Calu3 (cell line): ENCODE measurements around the gene SCGN. TPM values are rescaled to one million over a fixed set of nuclear protein-coding genes. Genes with fewer than 3 reads are reported as not detected.

ENCODE experiments used
- BruUV-seq: library from RNA; stranded (reverse); fragments of 400-500 nt; replicated peaks from 2 replicates; lab custom pipeline; 2021; lab: Mats Ljungman, UMichigan
- CTCF ChIA-PET: fragments of 300-600 bp; sonication (Branson Sonifier 250); formaldehyde crosslinking; loops from one replicate; lab custom pipeline; 2022; ENCODE audit warnings: antibody characterized with exemption; lab: Charles Lee
- DNase-seq: peaks from one replicate; pipeline ENCODE4 v3.0.0; 2022
- H3K27ac Mint-ChIP-seq: one replicate; pipeline ENCODE4 v1.8.0; 2022; ENCODE audit warnings: mixed read lengths; ENCODE audit not compliant: unreplicated experiment
- H3K27me3 Mint-ChIP-seq: one replicate; pipeline ENCODE4 v1.8.0; 2022; ENCODE audit warnings: mixed read lengths; ENCODE audit not compliant: unreplicated experiment
- H3K36me3 Mint-ChIP-seq: one replicate; pipeline ENCODE4 v1.8.0; 2022; ENCODE audit warnings: mild to moderate bottlenecking, moderate library complexity, mixed read lengths; ENCODE audit not compliant: insufficient read depth, unreplicated experiment
- H3K4me1 Mint-ChIP-seq: one replicate; pipeline ENCODE4 v1.8.0; 2022; ENCODE audit warnings: mild to moderate bottlenecking, low read depth, mixed read lengths; ENCODE audit not compliant: unreplicated experiment
- H3K4me3 Mint-ChIP-seq: one replicate; pipeline ENCODE4 v1.8.0; 2022; ENCODE audit warnings: mild to moderate bottlenecking, low read depth, moderate library complexity, mixed read lengths; ENCODE audit not compliant: unreplicated experiment
- H3K9me3 Mint-ChIP-seq: one replicate; pipeline ENCODE4 v1.8.0; 2022; ENCODE audit warnings: low read depth, mixed read lengths; ENCODE audit not compliant: unreplicated experiment
- CTCF ChIP-seq: fragments of 200-600 bp; IDR thresholded peaks from one replicate; pipeline ENCODE4 v1.8.0; 2022; ENCODE audit warnings: antibody characterized with exemption; ENCODE audit not compliant: unreplicated experiment
- intact Hi-C: fragments of 100-400 bp; cut with micrococcal nuclease; formaldehyde crosslinking; loops from one replicate; pipeline ENCODE4 v1.10.0; 2022; ENCODE audit not compliant: unreplicated experiment
- total RNA-seq: library from RNA; stranded (reverse); gene quantifications from 2 replicates; pipeline ENCODE4 v1.2.3, GENCODE V29; 2022

The SCGN gene
- total RNA-seq, 1 experiment from 2014 or later: 3.5 TPM

- CTCF ChIA-PET: interaction anchor here (0.5 to 2.0 kb wide), 12 partner anchors 10 to 384 kb away, joined by 3 to 13 read pairs (median 4); partner anchors contain the start of genes CARMIL1 and SCGN
- peaks cover 4% of the 10 kb centered on the region for H3K36me3 Mint-ChIP-seq
- H3K4me1 Mint-ChIP-seq: peaks cover 58% of the 10 kb centered on the region
- intact Hi-C loops: no loop called here
- peak overlapping the region; percentile 12 for H3K4me3 Mint-ChIP-seq
- BruUV-seq: no TSS peak
- H3K27me3 Mint-ChIP-seq: no peaks in the 10 kb centered on the region
- TF ChIP-seq CTCF: no peak
- H3K27ac Mint-ChIP-seq: peak overlapping the region; percentile 45
- H3K9me3 Mint-ChIP-seq: peaks cover 4% of the 10 kb centered on the region
- no peak for DNase-seq
These were observed 9.9 kb upstream of the SCGN start for GRCh38 chr6:25641940-25642666.

- CTCF ChIA-PET: interaction anchor here (1.0 to 2.0 kb wide), 3 partner anchors 19 to 384 kb away, joined by 4 to 13 read pairs (median 5); no protein-coding TSS in a partner anchor
- peaks cover 53% of the 10 kb centered on the region for H3K4me1 Mint-ChIP-seq
- peaks cover 4% of the 10 kb centered on the region for H3K9me3 Mint-ChIP-seq
- no peak for TF ChIP-seq CTCF
- intact Hi-C loops: no loop called here
- no TSS peak for BruUV-seq
- peaks cover 4% of the 10 kb centered on the region for H3K36me3 Mint-ChIP-seq
- H3K4me3 Mint-ChIP-seq: peak overlapping the region; percentile 12
- peak overlapping the region; percentile 45 for H3K27ac Mint-ChIP-seq
- H3K27me3 Mint-ChIP-seq: no peaks in the 10 kb centered on the region
- DNase-seq: no peak
These were observed 9.2 kb upstream of the SCGN start for GRCh38 chr6:25642667-25643328.

DNA sequence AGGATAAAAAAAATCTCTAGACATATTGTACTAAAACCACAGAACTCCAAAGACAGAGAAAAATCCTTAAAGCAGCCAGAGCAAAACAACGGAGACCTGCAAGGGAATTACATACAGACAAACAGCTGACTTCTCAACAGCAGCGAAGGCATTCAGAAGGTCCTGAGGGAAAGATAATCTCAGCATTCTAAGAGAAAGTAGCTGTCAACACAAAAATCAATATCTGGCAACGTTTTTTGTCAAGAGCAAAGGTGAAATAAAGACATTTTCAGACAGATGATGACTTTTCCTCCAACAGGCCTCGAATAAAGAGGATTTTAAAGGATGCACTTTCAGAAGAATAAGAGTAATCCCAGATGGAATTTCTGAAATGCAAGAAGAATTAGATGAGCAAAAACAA lies 6.1 kb upstream of the SCGN start:
- no peak overlapping the region for H3K4me3 Mint-ChIP-seq
- no peaks in the 10 kb centered on the region for H3K36me3 Mint-ChIP-seq
- peaks cover 16% of the 10 kb centered on the region for H3K27me3 Mint-ChIP-seq

DNA sequence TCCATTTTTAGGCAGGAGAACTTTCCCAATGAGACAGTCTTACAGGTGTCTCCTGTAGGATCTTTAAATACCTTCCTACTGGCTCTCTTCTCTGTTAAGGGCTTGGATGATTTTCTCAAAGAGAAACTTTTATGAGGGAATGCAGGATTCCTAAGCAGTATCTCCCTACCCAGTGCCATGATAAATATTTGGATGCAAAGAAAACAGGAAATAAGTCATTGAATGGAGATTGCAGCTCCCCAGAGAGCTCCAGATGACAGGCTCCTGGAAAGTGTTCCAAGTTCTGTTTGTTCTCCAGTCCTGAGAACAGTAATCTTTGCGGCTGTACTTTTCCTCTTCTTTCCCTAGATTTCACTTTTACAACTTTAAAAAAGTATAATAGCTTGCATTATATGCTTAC lies 2.4 kb upstream of the SCGN start:
- CTCF ChIA-PET: no interaction called here
- TF ChIP-seq CTCF: no peak
- no TSS peak for BruUV-seq

More for the DNA sequence above, 6.1 kb upstream of the SCGN start:
- intact Hi-C loops: no loop called here
- BruUV-seq: no TSS peak
- CTCF ChIA-PET: no interaction called here
- TF ChIP-seq CTCF: no peak
- peaks cover 4% of the 10 kb centered on the region for H3K9me3 Mint-ChIP-seq
- peaks cover 39% of the 10 kb centered on the region for H3K4me1 Mint-ChIP-seq
- H3K27ac Mint-ChIP-seq: no peak overlapping the region
- no peak for DNase-seq

More for the DNA sequence above, 2.4 kb upstream of the SCGN start:
- H3K27me3 Mint-ChIP-seq: peaks cover 48% of the 10 kb centered on the region
- peaks cover 23% of the 10 kb centered on the region for H3K4me1 Mint-ChIP-seq
- intact Hi-C loops: no loop called here
- no peak overlapping the region for H3K4me3 Mint-ChIP-seq
- no peaks in the 10 kb centered on the region for H3K9me3 Mint-ChIP-seq
- no peak for DNase-seq
- no peak overlapping the region for H3K27ac Mint-ChIP-seq
- no peaks in the 10 kb centered on the region for H3K36me3 Mint-ChIP-seq
